Gastrocnemius medialis (tissue), 4 donors: ENCODE data around the gene SUMO2.

ENCODE experiments used
- POLR2A ChIP-seq, 2 donors: fragments of 450-650 bp; IDR thresholded peaks; one replicate each; pipeline ENCODE4 v1.6.1; 2017; ENCODE audit warnings: antibody characterized with exemption in 2 of 2, mild to moderate bottlenecking in 2 of 2, moderate library complexity in 2 of 2
- TF ChIP-seq, protein P1 (sequence below), 5 experiments: fragments of 450-650 bp in 3 of 5; fragments of 200-600 bp in 2 of 5; sonication (generic) in 2 of 5; IDR thresholded peaks in 4 of 5; conservative IDR thresholded peaks in 1 of 5; 1 replicate in 4 of 5; 2 replicates in 1 of 5; pipeline ENCODE4 v1.5.1; 2016 to 2019; ENCODE audit warnings: antibody characterized with exemption in 5 of 5, mild to moderate bottlenecking in 3 of 5, moderate library complexity in 3 of 5

DNA sequence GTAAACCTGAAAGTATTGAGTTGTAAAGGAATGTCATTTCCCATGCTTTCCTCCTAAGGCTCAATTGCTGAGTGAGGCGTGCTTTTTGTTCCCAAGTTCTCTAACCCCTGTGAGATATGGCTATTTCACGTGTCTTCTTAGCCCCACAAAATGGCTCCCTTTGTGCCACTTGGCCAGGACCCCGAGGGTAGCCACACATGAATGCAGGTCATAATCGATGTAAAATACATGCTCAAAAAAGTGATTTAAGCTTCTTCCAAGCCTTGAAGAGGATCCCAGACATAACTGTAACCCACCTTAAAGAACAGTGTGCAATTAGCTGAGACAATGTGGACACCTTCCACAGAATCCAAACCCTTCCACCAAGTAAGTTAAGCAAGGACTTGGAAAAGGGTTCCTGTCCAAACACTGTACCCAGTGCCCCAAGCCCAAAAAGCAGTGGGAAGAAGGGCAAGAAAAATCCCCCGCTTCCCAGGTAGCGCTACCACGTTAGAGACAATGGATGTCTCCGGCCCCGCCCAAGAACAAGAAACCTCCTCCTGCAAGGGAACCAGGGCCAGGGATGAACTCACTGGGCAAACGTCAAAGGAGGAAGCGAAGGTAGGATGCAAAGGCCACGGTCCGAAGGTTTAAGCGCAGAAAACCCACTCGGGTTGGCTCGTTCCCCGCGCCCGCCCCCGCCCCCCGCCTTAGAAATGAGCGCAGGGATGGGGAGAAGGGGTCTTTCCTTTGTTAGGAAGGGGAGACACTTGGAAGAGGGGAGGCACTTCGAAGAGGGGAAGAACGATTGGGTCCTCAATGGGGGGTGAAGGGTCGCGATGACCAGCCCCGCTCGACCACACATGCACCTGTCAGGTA, 29.6 kb downstream of the SUMO2 start:
- TF ChIP-seq, protein P1, sequence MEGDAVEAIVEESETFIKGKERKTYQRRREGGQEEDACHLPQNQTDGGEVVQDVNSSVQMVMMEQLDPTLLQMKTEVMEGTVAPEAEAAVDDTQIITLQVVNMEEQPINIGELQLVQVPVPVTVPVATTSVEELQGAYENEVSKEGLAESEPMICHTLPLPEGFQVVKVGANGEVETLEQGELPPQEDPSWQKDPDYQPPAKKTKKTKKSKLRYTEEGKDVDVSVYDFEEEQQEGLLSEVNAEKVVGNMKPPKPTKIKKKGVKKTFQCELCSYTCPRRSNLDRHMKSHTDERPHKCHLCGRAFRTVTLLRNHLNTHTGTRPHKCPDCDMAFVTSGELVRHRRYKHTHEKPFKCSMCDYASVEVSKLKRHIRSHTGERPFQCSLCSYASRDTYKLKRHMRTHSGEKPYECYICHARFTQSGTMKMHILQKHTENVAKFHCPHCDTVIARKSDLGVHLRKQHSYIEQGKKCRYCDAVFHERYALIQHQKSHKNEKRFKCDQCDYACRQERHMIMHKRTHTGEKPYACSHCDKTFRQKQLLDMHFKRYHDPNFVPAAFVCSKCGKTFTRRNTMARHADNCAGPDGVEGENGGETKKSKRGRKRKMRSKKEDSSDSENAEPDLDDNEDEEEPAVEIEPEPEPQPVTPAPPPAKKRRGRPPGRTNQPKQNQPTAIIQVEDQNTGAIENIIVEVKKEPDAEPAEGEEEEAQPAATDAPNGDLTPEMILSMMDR (IDR thresholded peaks at IDR 0.05 in 4 of 5, conservative IDR thresholded peaks at IDR 0.05 in 1 of 5): no peak
- no peak for TF ChIP-seq POLR2A (IDR thresholded peaks at IDR 0.05)
